PC-9 (cell line): Measurements from ENCODE around the gene NOP53.

Experiments used
- EZH2 ChIP-seq: fragments of 200-600 bp; sonication (generic); IDR thresholded peaks from 2 replicates; pipeline ENCODE4 v1.8.0; 2017; ENCODE audit warnings: antibody characterized with exemption, low read depth
- TF ChIP-seq, protein P1 (sequence below): fragments of 200-600 bp; sonication (generic); conservative IDR thresholded peaks from 2 replicates; pipeline ENCODE4 v1.6.1; 2017; ENCODE audit warnings: mixed run types, antibody characterized with exemption, mild to moderate bottlenecking, moderate library complexity

- TF ChIP-seq EZH2 = no peak
- TF ChIP-seq, protein P1, sequence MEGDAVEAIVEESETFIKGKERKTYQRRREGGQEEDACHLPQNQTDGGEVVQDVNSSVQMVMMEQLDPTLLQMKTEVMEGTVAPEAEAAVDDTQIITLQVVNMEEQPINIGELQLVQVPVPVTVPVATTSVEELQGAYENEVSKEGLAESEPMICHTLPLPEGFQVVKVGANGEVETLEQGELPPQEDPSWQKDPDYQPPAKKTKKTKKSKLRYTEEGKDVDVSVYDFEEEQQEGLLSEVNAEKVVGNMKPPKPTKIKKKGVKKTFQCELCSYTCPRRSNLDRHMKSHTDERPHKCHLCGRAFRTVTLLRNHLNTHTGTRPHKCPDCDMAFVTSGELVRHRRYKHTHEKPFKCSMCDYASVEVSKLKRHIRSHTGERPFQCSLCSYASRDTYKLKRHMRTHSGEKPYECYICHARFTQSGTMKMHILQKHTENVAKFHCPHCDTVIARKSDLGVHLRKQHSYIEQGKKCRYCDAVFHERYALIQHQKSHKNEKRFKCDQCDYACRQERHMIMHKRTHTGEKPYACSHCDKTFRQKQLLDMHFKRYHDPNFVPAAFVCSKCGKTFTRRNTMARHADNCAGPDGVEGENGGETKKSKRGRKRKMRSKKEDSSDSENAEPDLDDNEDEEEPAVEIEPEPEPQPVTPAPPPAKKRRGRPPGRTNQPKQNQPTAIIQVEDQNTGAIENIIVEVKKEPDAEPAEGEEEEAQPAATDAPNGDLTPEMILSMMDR = no peak
Observed at GRCh38 chr19:47796785-47797184, 51.4 kb downstream of the NOP53 start.
